GM12801 (cell line): ENCODE measurements around the gene SERAC1.

Experiments used
- CTCF ChIP-seq: IDR thresholded peaks from one replicate; pipeline ENCODE4 v1.5.1; 2011; ENCODE audit warnings: control low read depth; ENCODE audit not compliant: insufficient read length; ENCODE audit errors: extremely low read depth

Gene SERAC1

GRCh38 chr6:158085261-158086053 lies 82.6 kb downstream of the SERAC1 start:
- TF ChIP-seq CTCF: no peak

GRCh38 chr6:158083455-158084325 lies 84.4 kb downstream of the SERAC1 start:
- no peak for TF ChIP-seq CTCF

- TF ChIP-seq CTCF: no peak
These were observed 86.5 kb downstream of the SERAC1 start for GRCh38 chr6:158081657-158081935.

- TF ChIP-seq CTCF: no peak
These were observed 87.0 kb downstream of the SERAC1 start for GRCh38 chr6:158080849-158081656.

- no peak for TF ChIP-seq CTCF
These were observed 89.7 kb downstream of the SERAC1 start for GRCh38 chr6:158078320-158078719.

- no peak for TF ChIP-seq CTCF
These were observed 90.4 kb downstream of the SERAC1 start for GRCh38 chr6:158077676-158078075.

- TF ChIP-seq CTCF: no peak
These were observed 91.5 kb downstream of the SERAC1 start for GRCh38 chr6:158076548-158076947.
